HepG2 (cell line): Measurements from ENCODE around the gene CHAF1A. TPM values are rescaled to one million over a fixed set of nuclear protein-coding genes. Genes with fewer than 3 reads are reported as not detected.

Experiments
- FLYWCH1 ChIP-seq: sonication (generic); formaldehyde crosslinking; IDR thresholded peaks from 2 replicates; pipeline ENCODE4 v1.8.1; 2023; ENCODE audit warnings: mild to moderate bottlenecking, missing genetic modification reagents
- HMGXB4 ChIP-seq, 2 experiments: sonication (generic) in 1 of 2; formaldehyde crosslinking in 1 of 2; IDR thresholded peaks; 2 replicates each; pipeline versions ENCODE4 v1.4.0 to v1.6.1; 2018 to 2020; ENCODE audit warnings: missing genetic modification reagents in 2 of 2, borderline replicate concordance in 1 of 2, low read depth in 1 of 2, mild to moderate bottlenecking in 1 of 2, missing biosample characterization in 1 of 2
- HOXA5 ChIP-seq: sonication (generic); formaldehyde crosslinking; IDR thresholded peaks from 2 replicates; pipeline ENCODE4 v1.4.0; 2020; ENCODE audit warnings: missing genetic modification reagents
- HOXD1 ChIP-seq: sonication (generic); formaldehyde crosslinking; IDR thresholded peaks from 2 replicates; pipeline ENCODE4 v1.5.0; 2020; ENCODE audit warnings: missing genetic modification reagents
- KDM1A ChIP-seq: IDR thresholded peaks from 2 replicates; pipeline ENCODE4 v1.6.1; 2016; ENCODE audit warnings: missing compliant biosample characterization
- KDM6A ChIP-seq: IDR thresholded peaks from 2 replicates; pipeline ENCODE4 v1.6.1; 2016; ENCODE audit warnings: low read depth
- MED13 ChIP-seq: sonication (generic); formaldehyde crosslinking; IDR thresholded peaks from 2 replicates; pipeline ENCODE4 v1.5.0; 2020; ENCODE audit warnings: missing genetic modification reagents
- PTBP1 ChIP-seq: fragments of 200-400 bp; formaldehyde crosslinking; IDR thresholded peaks from 2 replicates; pipeline ENCODE4 v1.6.1; 2018; ENCODE audit warnings: low read length, low read depth; ENCODE audit not compliant: poor library complexity, severe bottlenecking
- RFXAP ChIP-seq: sonication (generic); formaldehyde crosslinking; IDR thresholded peaks from 2 replicates; pipeline ENCODE4 v1.4.0; 2020; ENCODE audit warnings: missing genetic modification reagents, borderline replicate concordance
- SP5 ChIP-seq: IDR thresholded peaks from 2 replicates; pipeline ENCODE4 v1.6.1; 2016; ENCODE audit warnings: low read depth, borderline replicate concordance
- TARDBP ChIP-seq: sonication (generic); formaldehyde crosslinking; IDR thresholded peaks from 2 replicates; pipeline ENCODE4 v1.8.0; 2022; ENCODE audit warnings: mild to moderate bottlenecking, missing genetic modification reagents
- ZBTB38 ChIP-seq: sonication (generic); formaldehyde crosslinking; IDR thresholded peaks from 2 replicates; pipeline ENCODE4 v1.5.1; 2020; ENCODE audit warnings: mild to moderate bottlenecking, missing genetic modification reagents
- ZFP82 ChIP-seq: sonication (generic); formaldehyde crosslinking; IDR thresholded peaks from 2 replicates; pipeline ENCODE4 v1.5.1; 2020; ENCODE audit warnings: mild to moderate bottlenecking, missing genetic modification reagents, borderline replicate concordance
- ZMAT5 ChIP-seq: sonication (generic); formaldehyde crosslinking; IDR thresholded peaks from 2 replicates; pipeline ENCODE4 v1.5.0; 2020; ENCODE audit warnings: mild to moderate bottlenecking, low read depth, missing genetic modification reagents, borderline replicate concordance
- ZNF3 ChIP-seq: IDR thresholded peaks from 2 replicates; pipeline ENCODE4 v1.7.0; 2017; ENCODE audit warnings: inconsistent platforms
- ZNF335 ChIP-seq: sonication (generic); formaldehyde crosslinking; IDR thresholded peaks from 2 replicates; pipeline ENCODE4 v1.4.0; 2020; ENCODE audit warnings: missing genetic modification reagents
- ZNF354B ChIP-seq: sonication (generic); formaldehyde crosslinking; IDR thresholded peaks from 2 replicates; pipeline ENCODE4 v1.8.0; 2022; ENCODE audit warnings: mild to moderate bottlenecking, missing genetic modification reagents
- ZNF414 ChIP-seq: sonication (generic); formaldehyde crosslinking; IDR thresholded peaks from 2 replicates; pipeline ENCODE4 v1.5.0; 2020; ENCODE audit warnings: missing genetic modification reagents
- ZNF496 ChIP-seq: sonication (generic); formaldehyde crosslinking; IDR thresholded peaks from 2 replicates; pipeline ENCODE4 v1.8.1; 2023; ENCODE audit warnings: mild to moderate bottlenecking, moderate library complexity, missing genetic modification reagents; ENCODE audit not compliant: insufficient replicate concordance
- ZNF503 ChIP-seq: sonication (generic); formaldehyde crosslinking; IDR thresholded peaks from 2 replicates; pipeline ENCODE4 v1.4.0; 2020; ENCODE audit warnings: missing genetic modification reagents
- ZNF576 ChIP-seq: sonication (generic); formaldehyde crosslinking; IDR thresholded peaks from 2 replicates; pipeline ENCODE4 v1.4.0; 2020; ENCODE audit warnings: mild to moderate bottlenecking, missing genetic modification reagents
- ZNF670 ChIP-seq: sonication (generic); formaldehyde crosslinking; IDR thresholded peaks from 2 replicates; pipeline ENCODE4 v1.8.0; 2022; ENCODE audit warnings: mild to moderate bottlenecking, missing genetic modification reagents, borderline replicate concordance
- ZNF766 ChIP-seq: sonication (generic); formaldehyde crosslinking; IDR thresholded peaks from 2 replicates; pipeline ENCODE4 v1.5.0; 2020; ENCODE audit warnings: missing genetic modification reagents, borderline replicate concordance
- ZSCAN21 ChIP-seq: sonication (generic); formaldehyde crosslinking; IDR thresholded peaks from 2 replicates; pipeline ENCODE4 v1.8.0; 2022; ENCODE audit warnings: mild to moderate bottlenecking, missing genetic modification reagents, moderate library complexity, borderline replicate concordance
- polyA plus RNA-seq, 8 experiments: library from polyadenylated mRNA; depleted of rRNA in 3 of 8; stranded (reverse) in 7 of 8; unstranded in 1 of 8; fragments of >200 nt; fragmentation: Illumina TruSeq in 4 of 8; extraction: Trizol in 4 of 8; gene quantifications; 2 replicates each; pipeline versions ENCODE4 v1.2.1 to v1.2.3, GENCODE V29; 2011 to 2016; ENCODE audit warnings: low read depth in 4 of 8, missing spikeins in 1 of 8, mixed read lengths in 1 of 8; ENCODE audit not compliant: insufficient read depth in 1 of 8
- total RNA-seq, 5 experiments: library from RNA; depleted of rRNA; stranded (reverse); fragments of >200 nt; fragmentation: Illumina TruSeq; extraction: Trizol; gene quantifications; 2 replicates each; pipeline ENCODE4 v1.2.3, GENCODE V29; 2016; ENCODE audit warnings: low read depth in 1 of 5
- TF ChIP-seq, protein P1 (sequence below): IDR thresholded peaks from 2 replicates; pipeline ENCODE4 v1.6.1; 2016; ENCODE audit warnings: missing compliant biosample characterization, missing genetic modification reagents, borderline replicate concordance
- TF ChIP-seq, protein P2 (sequence below): IDR thresholded peaks from 2 replicates; pipeline ENCODE4 v1.6.1; 2016; ENCODE audit warnings: mild to moderate bottlenecking, missing biosample characterization, missing genetic modification reagents

The CHAF1A gene
- total and polyA plus RNA-seq, 2 of the 13 experiments (the other 11 are each of a cell fraction or from before 2014, with no cell fraction given): 11.0 to 34.8 TPM

- TF ChIP-seq ZNF670 (CRISPR knock-in tag) (no peak), SP5 (CRISPR knock-in tag) (no peak), ZNF354B (CRISPR knock-in tag) (no peak), ZNF3 (CRISPR knock-in tag) (no peak), RFXAP (CRISPR knock-in tag) (no peak), TARDBP (no peak), ZNF766 (CRISPR knock-in tag) (no peak), ZNF503 (CRISPR knock-in tag) (no peak), PTBP1 (no peak), ZSCAN21 (CRISPR knock-in tag) (no peak), HOXD1 (CRISPR knock-in tag) (no peak), KDM1A (no peak), FLYWCH1 (CRISPR knock-in tag) (no peak), ZNF496 (CRISPR knock-in tag) (no peak), ZNF335 (CRISPR knock-in tag) (no peak), ZMAT5 (CRISPR knock-in tag) (no peak), ZNF414 (CRISPR knock-in tag) (no peak), KDM6A (CRISPR knock-in tag) (no peak), ZBTB38 (no peak), MED13 (CRISPR knock-in tag) (no peak), HOXA5 (CRISPR knock-in tag) (no peak), ZNF576 (CRISPR knock-in tag) (no peak), ZFP82 (peak; percentile 48; the same call in 1 of the 2 replicates), HMGXB4 (CRISPR knock-in tag; IDR thresholded peaks at IDR 0.05; ENCODE audit: borderline replicate concordance in 1 of 2, low read depth in 1 of 2) (0 out of 4 replicates have a peak, but pooled peaks of 1 of the 2 experiments have one; percentile 4)
- TF ChIP-seq, protein P1, sequence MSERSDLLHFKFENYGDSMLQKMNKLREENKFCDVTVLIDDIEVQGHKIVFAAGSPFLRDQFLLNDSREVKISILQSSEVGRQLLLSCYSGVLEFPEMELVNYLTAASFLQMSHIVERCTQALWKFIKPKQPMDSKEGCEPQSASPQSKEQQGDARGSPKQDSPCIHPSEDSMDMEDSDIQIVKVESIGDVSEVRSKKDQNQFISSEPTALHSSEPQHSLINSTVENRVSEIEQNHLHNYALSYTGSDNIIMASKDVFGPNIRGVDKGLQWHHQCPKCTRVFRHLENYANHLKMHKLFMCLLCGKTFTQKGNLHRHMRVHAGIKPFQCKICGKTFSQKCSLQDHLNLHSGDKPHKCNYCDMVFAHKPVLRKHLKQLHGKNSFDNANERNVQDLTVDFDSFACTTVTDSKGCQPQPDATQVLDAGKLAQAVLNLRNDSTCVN (CRISPR knock-in tag): no peak
- TF ChIP-seq, protein P2, sequence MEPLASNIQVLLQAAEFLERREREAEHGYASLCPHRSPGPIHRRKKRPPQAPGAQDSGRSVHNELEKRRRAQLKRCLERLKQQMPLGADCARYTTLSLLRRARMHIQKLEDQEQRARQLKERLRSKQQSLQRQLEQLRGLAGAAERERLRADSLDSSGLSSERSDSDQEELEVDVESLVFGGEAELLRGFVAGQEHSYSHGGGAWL: 0 out of 2 replicates have a peak, but pooled peaks have one; percentile 21
Measured at GRCh38 chr19:4399812-4400134, 2.7 kb upstream of the CHAF1A start (continued).
